Measurements from ENCODE around the gene NOTCH1. TPM values are rescaled to one million over a fixed set of nuclear protein-coding genes. Genes with fewer than 3 reads are reported as not detected.

NOTCH1 gene
- total RNA-seq, 6 experiments from 2014 or later: 12.1 to 17.1 (median 14.7) TPM

- Mint-ChIP-seq H3K36me3 (ENCODE audit: low read depth) (no peaks in the 10 kb centered on the region), H3K4me1 (ENCODE audit: low read depth) (no peaks in the 10 kb centered on the region), H3K9me3 (no peaks in the 10 kb centered on the region), H3K27ac (no peak overlapping the region), H3K4me3 (no peak overlapping the region), H3K27me3 (ENCODE audit: insufficient read depth) (no peaks in the 10 kb centered on the region)
- no peak for DNase-seq
- no peak for TF ChIP-seq CTCF (IDR thresholded peaks at IDR 0.05)
Measured at GRCh38 chr9:136493567-136493971, 52.3 kb downstream of the NOTCH1 start.

GRCh38 chr9:136492978-136493522 is 52.8 kb downstream of the NOTCH1 start:
- Mint-ChIP-seq H3K27me3 (ENCODE audit: insufficient read depth) (no peaks in the 10 kb centered on the region; the same call in 1 of the 2 replicates), H3K27ac (no peak overlapping the region), H3K9me3 (no peaks in the 10 kb centered on the region), H3K4me1 (ENCODE audit: low read depth) (no peaks in the 10 kb centered on the region), H3K4me3 (no peak overlapping the region), H3K36me3 (ENCODE audit: low read depth) (no peaks in the 10 kb centered on the region)
- no peak for TF ChIP-seq CTCF (IDR thresholded peaks at IDR 0.05)
- no peak for DNase-seq

- H3K27me3 Mint-ChIP-seq (ENCODE audit: insufficient read depth): no peaks in the 10 kb centered on the region; the same call in none of the 2 replicates
- H3K36me3 Mint-ChIP-seq (ENCODE audit: low read depth): no peaks in the 10 kb centered on the region
- H3K9me3 Mint-ChIP-seq: no peaks in the 10 kb centered on the region
- no peak overlapping the region for H3K27ac Mint-ChIP-seq
- no peak overlapping the region for H3K4me3 Mint-ChIP-seq
- no peak for DNase-seq
- no peak for TF ChIP-seq CTCF (IDR thresholded peaks at IDR 0.05)
- no peaks in the 10 kb centered on the region; the same call in 1 of the 2 replicates for H3K4me1 Mint-ChIP-seq (ENCODE audit: low read depth)
Measured at GRCh38 chr9:136489731-136490130, 56.1 kb downstream of the NOTCH1 start.

GRCh38 chr9:136488247-136489214 is 57.3 kb downstream of the NOTCH1 start:
- no peak for DNase-seq
- Mint-ChIP-seq H3K4me3 (no peak overlapping the region), H3K27ac (no peak overlapping the region), H3K9me3 (no peaks in the 10 kb centered on the region), H3K36me3 (ENCODE audit: low read depth) (no peaks in the 10 kb centered on the region), H3K27me3 (ENCODE audit: insufficient read depth) (no peaks in the 10 kb centered on the region; the same call in none of the 2 replicates), H3K4me1 (ENCODE audit: low read depth) (no peaks in the 10 kb centered on the region; the same call in 1 of the 2 replicates)
- peak; percentile 98 for TF ChIP-seq CTCF (IDR thresholded peaks at IDR 0.05)

- DNase-seq: no peak
- H3K27ac Mint-ChIP-seq: no peak overlapping the region
- H3K9me3 Mint-ChIP-seq: no peaks in the 10 kb centered on the region
- H3K4me1 Mint-ChIP-seq (ENCODE audit: low read depth): no peaks in the 10 kb centered on the region; the same call in 1 of the 2 replicates
- TF ChIP-seq CTCF (IDR thresholded peaks at IDR 0.05): no peak
- H3K27me3 Mint-ChIP-seq (ENCODE audit: insufficient read depth): peaks cover 2% of the 10 kb centered on the region
- no peaks in the 10 kb centered on the region for H3K36me3 Mint-ChIP-seq (ENCODE audit: low read depth)
- H3K4me3 Mint-ChIP-seq: no peak overlapping the region
Measured at GRCh38 chr9:136487672-136488071, 58.2 kb downstream of the NOTCH1 start.

All from HFFc6 (cell line).